GM18870 (cell line): Measurements from ENCODE around the gene CD3G.
"Not testable (repeated sequence)": the region's sequence is repeated elsewhere in the genome, so short reads cannot be mapped to it uniquely, and the experiment has no call there.

Source experiments
- ATAC-seq: cut with Tn5 transposase; IDR thresholded peaks from one replicate; pipeline ENCODE4 v1.9.1; 2021; ENCODE audit warnings: moderate library complexity; ENCODE audit not compliant: unreplicated experiment

Gene CD3G

DNA sequence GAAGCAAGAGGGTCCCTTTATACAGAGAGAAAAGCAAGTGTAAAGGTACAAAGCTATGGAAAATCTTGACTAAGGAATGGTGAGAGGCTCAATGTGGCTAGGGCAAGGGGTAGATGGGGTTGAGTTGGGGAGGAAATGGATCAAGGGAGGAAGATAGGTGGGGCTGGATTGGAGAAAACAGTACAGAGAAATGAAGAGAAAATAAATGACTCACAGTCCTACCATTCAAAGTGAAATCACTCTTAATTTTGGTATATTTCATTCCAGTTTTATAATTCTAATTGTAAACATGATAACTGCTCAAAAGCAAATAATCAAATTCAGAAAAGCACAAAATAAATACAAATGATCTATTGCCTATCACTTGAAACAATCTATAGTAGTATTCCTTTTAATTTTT, 31.8 kb downstream of the CD3G start:
- ATAC-seq, result no peak

DNA sequence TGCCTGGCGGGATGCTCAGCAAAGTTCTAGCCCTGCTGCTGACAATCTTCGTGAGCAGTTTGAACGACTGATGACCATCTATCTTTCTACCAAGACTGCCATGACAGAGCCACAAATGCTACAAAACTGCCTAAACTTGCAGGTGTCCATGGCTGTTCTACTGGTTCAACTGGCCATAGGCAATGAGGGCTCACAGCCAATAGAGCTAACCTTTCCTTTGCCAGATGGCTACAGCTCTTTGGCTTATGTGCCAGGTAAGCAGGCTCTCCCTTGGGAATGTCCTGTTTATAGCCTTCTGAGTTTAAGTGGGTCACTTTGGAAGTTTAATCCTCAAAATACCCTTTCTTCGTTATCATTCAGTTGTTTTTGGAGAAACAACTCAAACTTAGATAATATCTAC, 35.4 kb downstream of the CD3G start:
- no peak for ATAC-seq

GRCh38 chr11:118380571-118380970, 36.4 kb downstream of the CD3G start:
- ATAC-seq, result no peak

GRCh38 chr11:118382954-118383353, 38.8 kb downstream of the CD3G start:
- ATAC-seq, result no peak

- ATAC-seq, result no peak
Observed at GRCh38 chr11:118383657-118384056, 39.5 kb downstream of the CD3G start.

DNA sequence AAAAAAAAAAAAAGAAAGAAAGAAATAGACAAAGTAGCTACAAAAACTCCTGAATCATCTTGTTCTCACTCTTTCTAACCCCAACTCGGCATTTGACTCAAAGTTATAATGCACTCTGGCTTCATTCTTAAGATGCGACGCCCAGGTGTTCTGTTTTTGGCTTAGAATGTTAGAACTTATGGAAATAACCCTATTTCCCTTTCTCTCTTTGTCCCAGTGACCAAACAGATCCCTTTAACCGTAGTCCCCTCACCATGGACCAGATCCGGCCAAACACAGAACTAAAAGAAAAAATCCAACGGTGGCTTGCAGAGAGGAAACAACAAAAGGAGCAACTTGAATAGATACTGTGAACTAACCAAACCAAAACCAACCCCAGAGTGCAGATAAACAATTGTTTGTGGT, 52.0 kb downstream of the CD3G start:
- no peak for ATAC-seq

DNA sequence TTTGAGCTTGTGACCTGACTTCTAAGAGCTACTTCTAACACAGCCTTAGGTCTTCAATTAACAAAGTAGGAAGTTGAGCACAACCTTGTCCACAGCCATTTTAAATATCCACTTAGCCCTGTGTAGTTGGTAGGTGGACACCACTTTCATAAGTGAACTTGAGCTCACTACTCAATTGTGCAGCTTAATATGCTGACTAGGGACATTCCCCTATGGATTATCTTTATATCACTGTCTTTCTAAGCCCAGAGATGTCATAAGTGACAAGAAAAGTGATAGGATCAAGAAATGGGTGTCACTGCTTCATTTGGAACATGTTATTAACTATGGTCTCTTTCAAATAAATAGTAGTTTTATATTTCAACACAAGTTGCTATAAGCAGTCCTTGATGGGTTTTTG, 53.3 kb downstream of the CD3G start:
- ATAC-seq, result no peak

- ATAC-seq, result no peak
Observed at GRCh38 chr11:118398791-118399559, 54.8 kb downstream of the CD3G start.

DNA sequence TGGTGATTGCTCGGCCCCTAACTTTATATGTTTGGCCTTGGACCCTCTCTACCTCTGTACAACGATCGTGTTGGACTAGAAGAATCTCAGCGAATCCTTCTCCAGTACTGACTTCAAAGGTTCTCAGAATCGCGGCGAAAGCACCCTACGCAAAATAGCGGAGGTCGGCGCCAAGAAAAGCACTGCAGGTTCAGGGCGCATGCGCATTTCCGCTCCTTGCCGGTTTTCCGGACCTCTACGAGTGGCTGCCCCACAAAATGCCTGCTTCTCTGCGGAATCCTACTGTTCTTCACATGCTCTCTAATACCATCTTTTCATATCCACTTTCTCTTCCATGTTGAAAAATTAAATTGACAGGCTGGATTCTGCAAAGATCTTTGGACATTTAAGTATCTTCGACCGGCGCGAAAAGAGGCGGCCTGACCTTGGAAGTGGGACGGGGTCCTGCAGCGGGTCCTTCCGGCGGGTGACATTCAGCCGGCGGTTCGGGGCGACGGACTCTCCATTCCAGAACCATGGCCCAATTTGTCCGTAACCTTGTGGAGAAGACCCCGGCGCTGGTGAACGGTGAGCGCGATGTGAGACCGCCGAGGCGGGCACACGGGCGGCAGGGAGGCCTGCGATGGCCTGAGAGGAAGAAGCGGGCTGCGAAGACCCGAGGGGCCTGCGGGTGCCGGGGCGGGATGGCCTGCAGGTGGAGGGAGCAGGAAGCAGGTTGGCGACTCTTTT, 57.2 kb downstream of the CD3G start, which contains the start of gene ATP5MG:
TSS of gene ATP5MG (plus strand) at position 456 of the 729 bp plus-strand sequence. CDS start at position 516, 60 bp downstream.
- ATAC-seq, result peak; percentile 44

DNA sequence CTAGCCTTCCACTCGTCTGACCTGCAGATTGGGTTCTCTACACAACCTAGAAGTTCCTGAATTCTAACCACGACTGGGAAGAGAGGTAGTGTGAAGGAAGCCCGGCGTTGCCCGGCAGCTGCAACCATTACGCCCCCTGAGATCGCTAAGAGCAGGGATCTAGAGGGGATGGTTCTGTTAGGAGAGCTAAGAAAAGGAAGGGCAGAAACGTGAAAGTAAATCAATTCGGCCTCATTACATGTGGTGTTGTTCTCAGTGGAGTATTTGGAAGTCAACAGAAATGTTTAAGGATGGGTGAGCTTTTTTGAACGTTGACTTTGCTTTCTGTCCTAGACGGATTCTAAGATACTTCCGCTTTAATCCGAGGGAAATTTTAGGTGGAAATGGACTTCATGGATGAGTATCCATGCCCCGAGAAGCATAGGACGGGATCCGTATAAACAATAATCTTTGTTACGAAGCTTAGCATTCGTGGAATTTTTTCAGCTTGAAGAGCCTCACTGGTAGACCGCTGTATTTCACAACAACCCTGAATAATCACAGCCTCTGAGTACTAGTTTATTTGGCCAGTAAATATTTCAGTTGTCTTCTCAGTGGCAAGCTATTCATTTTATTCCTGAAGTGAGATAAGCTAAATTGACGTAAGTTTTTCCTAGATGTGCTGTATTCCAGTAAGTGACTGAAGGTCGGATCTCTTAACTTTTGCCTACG, 57.9 kb downstream of the CD3G start:
- ATAC-seq, result no peak

DNA sequence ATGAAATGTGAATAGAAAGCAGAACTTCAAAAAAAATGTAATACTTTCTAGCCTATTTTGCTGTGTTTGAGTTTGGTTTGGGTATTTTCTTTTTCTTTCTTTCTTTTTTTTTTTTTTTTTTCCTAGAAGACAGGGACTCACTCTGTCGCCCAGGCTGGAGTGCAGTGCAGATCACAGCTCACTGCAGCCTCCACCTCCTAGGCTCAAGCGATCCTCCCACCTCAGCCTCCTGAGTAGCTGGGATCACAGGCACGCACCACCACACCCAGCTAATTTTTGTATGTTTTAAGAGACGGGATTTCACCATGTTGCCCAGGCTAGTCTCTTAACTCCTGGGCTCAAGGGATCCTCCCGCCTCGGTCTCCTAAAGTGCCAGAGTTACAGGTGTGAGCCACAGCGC, 58.5 kb downstream of the CD3G start:
- not testable (repeated sequence) for ATAC-seq
